ENCODE results near the gene RTEL1.

- TF ChIP-seq EP300 (conservative IDR thresholded peaks at IDR 0.05; ENCODE audit: poor library complexity, severe bottlenecking): no peak
- no peak for TF ChIP-seq CTCF (IDR thresholded peaks at IDR 0.05; ENCODE audit: poor library complexity, severe bottlenecking)
- no peak for TF ChIP-seq EZH2 (IDR thresholded peaks at IDR 0.05; ENCODE audit: borderline replicate concordance, insufficient read depth, low read length, poor library complexity, severe bottlenecking)
- TF ChIP-seq REST (IDR thresholded peaks at IDR 0.05; ENCODE audit: borderline replicate concordance): no peak
- no peak for TF ChIP-seq SMC3 (conservative IDR thresholded peaks at IDR 0.05; ENCODE audit: poor library complexity)
- TF ChIP-seq RAD21 (conservative IDR thresholded peaks at IDR 0.05): no peak
- no peak for TF ChIP-seq POLR2AphosphoS5 (IDR thresholded peaks at IDR 0.05)
- no peak for TF ChIP-seq TAF1 (IDR thresholded peaks at IDR 0.05; ENCODE audit: low read depth)
- no peak for TF ChIP-seq MXI1 (conservative IDR thresholded peaks at IDR 0.05; ENCODE audit: poor library complexity, severe bottlenecking)
Observed at GRCh38 chr20:63738687-63739129, 80.6 kb downstream of the RTEL1 start.
